ENCODE data around the gene LAMA3.

DNA sequence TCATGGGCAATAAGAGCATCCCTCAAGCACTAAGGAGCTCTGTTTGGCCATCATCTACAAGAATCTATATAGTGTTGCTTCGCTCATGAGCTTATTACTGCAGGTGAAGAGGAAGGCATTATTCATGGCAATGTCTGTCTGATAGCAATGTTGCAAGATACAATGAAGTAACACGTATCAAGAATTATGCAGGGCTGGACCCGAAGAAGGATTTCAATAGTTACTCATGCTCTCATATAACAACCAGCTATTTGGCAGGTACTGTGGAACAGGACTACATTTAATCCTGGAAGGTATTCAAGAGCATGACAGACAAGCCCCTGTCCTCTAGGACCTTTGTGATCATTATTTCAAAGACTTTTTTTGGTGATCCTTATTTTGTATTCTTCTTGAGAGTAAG is 109.6 kb downstream of the LAMA3 start:
- TF ChIP-seq CTCF (conservative IDR thresholded peaks at IDR 0.05) (no peak), ZFX (IDR thresholded peaks at IDR 0.05) (no peak)

Data from C4-2B (cell line).